HEK293 (cell line): ENCODE data around the gene ZCCHC8.
"Not testable (repeated sequence)": the region's sequence is repeated elsewhere in the genome, so short reads cannot be mapped to it uniquely, and the experiment has no call there.

ENCODE experiments used
- CTCF ChIA-PET: fragments of 350-600 bp; formaldehyde crosslinking; extraction: SDS; loops from one replicate; lab custom pipeline; 2021; ENCODE audit warnings: antibody characterized with exemption; lab: Yijun Ruan, JAX
- POLR2A ChIA-PET: fragments of 300-600 bp; formaldehyde crosslinking; extraction: SDS; loops from one replicate; lab custom pipeline; 2020; ENCODE audit warnings: antibody characterized with exemption, inconsistent platforms; lab: Yijun Ruan, JAX
- H3K27ac ChIP-seq: fragments of 200-500 bp; sonication (Bioruptor generic); 2 replicates; pipeline ENCODE4 v1.5.1; 2014; ENCODE audit warnings: low read depth, low read length, control low read depth, inconsistent platforms; ENCODE audit errors: extremely low read depth
- H3K36me3 ChIP-seq, 2 experiments: fragments of 200-500 bp in 1 of 2; sonication (Bioruptor generic) in 1 of 2; 1 replicate in 1 of 2; 2 replicates in 1 of 2; pipeline ENCODE4 v1.5.1; 2014 to 2017; ENCODE audit warnings: inconsistent platforms in 2 of 2, low read length in 2 of 2; ENCODE audit not compliant: control insufficient read depth in 2 of 2, insufficient read depth in 1 of 2
- H3K4me1 ChIP-seq: fragments of 200-500 bp; sonication (Bioruptor generic); 2 replicates; pipeline ENCODE4 v1.5.1; 2014; ENCODE audit warnings: mild to moderate bottlenecking, low read length, inconsistent platforms; ENCODE audit not compliant: control insufficient read depth, insufficient read depth
- H3K4me3 ChIP-seq: 2 replicates; pipeline ENCODE4 v1.5.1; 2011; ENCODE audit warnings: low read depth, mild to moderate bottlenecking, control low read depth, low read length, moderate library complexity
- H3K9me3 ChIP-seq: fragments of 200-500 bp; sonication (Bioruptor generic); 2 replicates; pipeline ENCODE4 v1.5.1; 2014; ENCODE audit warnings: low read depth, low read length, inconsistent platforms; ENCODE audit not compliant: control insufficient read depth, insufficient read depth
- GLI2 ChIP-seq: fragments of 450-650 bp; formaldehyde crosslinking; IDR thresholded peaks from 2 replicates; pipeline ENCODE4; 2017; ENCODE audit warnings: missing biosample characterization, missing genetic modification characterization, low read depth, borderline replicate concordance
- KLF16 ChIP-seq: fragments of 450-650 bp; formaldehyde crosslinking; IDR thresholded peaks from 2 replicates; pipeline ENCODE4 v1.5.1; 2017; ENCODE audit warnings: missing biosample characterization, missing genetic modification characterization
- SCRT1 ChIP-seq: fragments of 450-650 bp; formaldehyde crosslinking; IDR thresholded peaks from 2 replicates; pipeline ENCODE4 v1.5.1; 2016; ENCODE audit warnings: missing biosample characterization, missing genetic modification characterization, borderline replicate concordance
- ZBTB20 ChIP-seq: fragments of 450-650 bp; formaldehyde crosslinking; IDR thresholded peaks from 2 replicates; pipeline ENCODE4 v1.5.1; 2016; ENCODE audit warnings: missing biosample characterization, missing genetic modification characterization
- ZFP37 ChIP-seq: fragments of 450-650 bp; formaldehyde crosslinking; IDR thresholded peaks from 2 replicates; pipeline ENCODE4 v1.5.1; 2016; ENCODE audit warnings: missing biosample characterization, missing genetic modification characterization
- ZNF10 ChIP-seq: fragments of 450-650 bp; formaldehyde crosslinking; IDR thresholded peaks from 2 replicates; pipeline ENCODE4 v1.5.1; 2017; ENCODE audit warnings: missing biosample characterization, missing genetic modification characterization
- ZNF157 ChIP-seq: fragments of 450-650 bp; formaldehyde crosslinking; IDR thresholded peaks from 2 replicates; pipeline ENCODE4 v1.5.1; 2016; ENCODE audit warnings: missing biosample characterization, missing genetic modification characterization
- ZNF2 ChIP-seq: fragments of 450-650 bp; formaldehyde crosslinking; IDR thresholded peaks from 2 replicates; pipeline ENCODE4 v1.5.1; 2016; ENCODE audit warnings: missing biosample characterization, missing genetic modification characterization
- ZNF223 ChIP-seq: fragments of 450-650 bp; formaldehyde crosslinking; IDR thresholded peaks from 2 replicates; pipeline ENCODE4 v1.5.1; 2016; ENCODE audit warnings: missing biosample characterization, missing genetic modification characterization
- ZNF24 ChIP-seq: fragments of 450-650 bp; formaldehyde crosslinking; IDR thresholded peaks from 2 replicates; pipeline ENCODE4 v1.5.1; 2016; ENCODE audit warnings: missing biosample characterization, missing genetic modification characterization
- ZNF37A ChIP-seq: fragments of 450-650 bp; IDR thresholded peaks from 2 replicates; pipeline ENCODE4 v1.5.1; 2018; ENCODE audit warnings: missing biosample characterization, missing genetic modification characterization
- ZNF473 ChIP-seq: fragments of 450-650 bp; formaldehyde crosslinking; IDR thresholded peaks from 2 replicates; pipeline ENCODE4 v1.5.1; 2017; ENCODE audit warnings: missing biosample characterization, missing genetic modification characterization
- ZNF510 ChIP-seq: fragments of 450-650 bp; formaldehyde crosslinking; IDR thresholded peaks from 2 replicates; pipeline ENCODE4 v1.5.1; 2018; ENCODE audit warnings: mild to moderate bottlenecking, missing genetic modification characterization, missing biosample characterization; ENCODE audit not compliant: insufficient replicate concordance
- ZNF555 ChIP-seq: fragments of 450-650 bp; formaldehyde crosslinking; conservative IDR thresholded peaks from 2 replicates; pipeline ENCODE4 v1.5.1; 2017; ENCODE audit warnings: missing biosample characterization, mild to moderate bottlenecking, missing genetic modification characterization, inconsistent platforms
- ZNF624 ChIP-seq: fragments of 450-650 bp; formaldehyde crosslinking; IDR thresholded peaks from 2 replicates; pipeline ENCODE4 v1.5.1; 2017; ENCODE audit warnings: missing biosample characterization, missing genetic modification characterization
- ZNF670 ChIP-seq: fragments of 450-650 bp; formaldehyde crosslinking; IDR thresholded peaks from 2 replicates; pipeline ENCODE4 v1.5.1; 2016; ENCODE audit warnings: missing biosample characterization, missing genetic modification characterization, low read depth
- ZNF792 ChIP-seq: fragments of 450-650 bp; formaldehyde crosslinking; IDR thresholded peaks from 2 replicates; pipeline ENCODE4 v1.5.1; 2016; ENCODE audit warnings: missing biosample characterization, missing genetic modification characterization
- ZNF830 ChIP-seq: fragments of 450-650 bp; IDR thresholded peaks from 2 replicates; pipeline ENCODE4 v1.5.0; 2018; ENCODE audit warnings: missing biosample characterization, missing genetic modification characterization, low read depth, mild to moderate bottlenecking, moderate library complexity
- ZSCAN23 ChIP-seq: fragments of 450-650 bp; formaldehyde crosslinking; IDR thresholded peaks from 2 replicates; pipeline ENCODE4 v1.5.1; 2016; ENCODE audit warnings: missing biosample characterization, missing genetic modification characterization
- TF ChIP-seq, protein P1 (sequence below): fragments of 450-650 bp; formaldehyde crosslinking; IDR thresholded peaks from 2 replicates; pipeline ENCODE4 v1.5.1; 2017; ENCODE audit warnings: missing biosample characterization, missing genetic modification characterization
- TF ChIP-seq, protein P2 (sequence below): fragments of 450-650 bp; formaldehyde crosslinking; IDR thresholded peaks from 2 replicates; pipeline ENCODE4 v1.5.1; 2016; ENCODE audit warnings: missing biosample characterization, missing genetic modification characterization, low read depth
- TF ChIP-seq, protein P3 (sequence below): fragments of 450-650 bp; IDR thresholded peaks from 2 replicates; pipeline ENCODE4 v1.5.1; 2018; ENCODE audit warnings: missing biosample characterization, missing genetic modification characterization

ZCCHC8 gene

DNA sequence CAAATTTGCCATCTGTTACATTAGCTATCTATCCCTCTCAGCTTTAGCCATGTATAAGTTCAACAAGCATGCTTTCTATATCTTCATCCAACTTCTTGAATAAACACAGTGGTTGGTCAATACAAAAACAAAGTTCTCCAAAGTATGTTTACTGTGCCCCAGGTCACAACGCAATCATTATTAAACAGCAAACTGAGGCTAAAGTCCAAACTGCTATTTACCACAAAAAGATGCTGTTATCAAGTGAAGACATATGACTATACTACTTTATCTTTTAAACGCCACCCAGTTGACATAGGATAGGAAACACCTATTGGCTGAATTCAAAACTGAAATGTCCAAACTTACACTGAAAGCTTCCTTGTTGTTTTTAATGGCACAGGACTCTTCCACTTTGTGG lies 11.7 kb downstream of the ZCCHC8 start:
- Histone ChIP-seq H3K9me3 (no peaks in the 10 kb centered on the region), H3K27ac (no peak overlapping the region), H3K36me3 (peaks cover 76 to 82% of the 10 kb centered on the region in 2 experiments), H3K4me3 (no peak overlapping the region), H3K4me1 (no peaks in the 10 kb centered on the region)
- CTCF ChIA-PET: interaction anchor here (0.6 to 3.4 kb wide), 4 partner anchors 17 to 694 kb away, joined by 3 to 9 read pairs (median 4); no protein-coding TSS in a partner anchor
- TF ChIP-seq, protein P1, sequence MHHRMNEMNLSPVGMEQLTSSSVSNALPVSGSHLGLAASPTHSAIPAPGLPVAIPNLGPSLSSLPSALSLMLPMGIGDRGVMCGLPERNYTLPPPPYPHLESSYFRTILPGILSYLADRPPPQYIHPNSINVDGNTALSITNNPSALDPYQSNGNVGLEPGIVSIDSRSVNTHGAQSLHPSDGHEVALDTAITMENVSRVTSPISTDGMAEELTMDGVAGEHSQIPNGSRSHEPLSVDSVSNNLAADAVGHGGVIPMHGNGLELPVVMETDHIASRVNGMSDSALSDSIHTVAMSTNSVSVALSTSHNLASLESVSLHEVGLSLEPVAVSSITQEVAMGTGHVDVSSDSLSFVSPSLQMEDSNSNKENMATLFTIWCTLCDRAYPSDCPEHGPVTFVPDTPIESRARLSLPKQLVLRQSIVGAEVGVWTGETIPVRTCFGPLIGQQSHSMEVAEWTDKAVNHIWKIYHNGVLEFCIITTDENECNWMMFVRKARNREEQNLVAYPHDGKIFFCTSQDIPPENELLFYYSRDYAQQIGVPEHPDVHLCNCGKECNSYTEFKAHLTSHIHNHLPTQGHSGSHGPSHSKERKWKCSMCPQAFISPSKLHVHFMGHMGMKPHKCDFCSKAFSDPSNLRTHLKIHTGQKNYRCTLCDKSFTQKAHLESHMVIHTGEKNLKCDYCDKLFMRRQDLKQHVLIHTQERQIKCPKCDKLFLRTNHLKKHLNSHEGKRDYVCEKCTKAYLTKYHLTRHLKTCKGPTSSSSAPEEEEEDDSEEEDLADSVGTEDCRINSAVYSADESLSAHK: no peak
- POLR2A ChIA-PET: interaction anchor here (1.2 to 1.3 kb wide), 2 partner anchors 12 kb away, joined by 5 to 6 read pairs; partner anchors contain the start of gene ZCCHC8

DNA sequence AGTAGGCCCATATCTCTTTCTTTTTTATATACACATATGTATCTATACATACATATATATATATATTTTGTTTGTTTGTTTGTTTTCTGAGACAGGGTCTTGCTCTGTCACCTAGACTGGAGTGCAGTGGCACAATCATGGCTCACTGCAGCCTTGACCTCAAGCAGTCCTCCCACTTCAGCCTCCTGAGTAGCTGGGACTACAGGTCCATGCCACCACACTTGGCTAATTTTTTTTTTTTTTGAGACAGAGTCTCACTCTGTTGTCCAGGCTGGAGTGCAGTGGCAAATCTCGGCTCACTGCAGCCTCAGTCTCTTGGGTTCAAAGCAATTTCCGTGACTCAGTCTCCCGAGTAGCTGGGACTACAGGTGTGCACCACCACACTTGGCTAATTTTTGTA lies 12.9 kb downstream of the ZCCHC8 start:
- peaks cover 71 to 89% of the 10 kb centered on the region in 2 experiments for H3K36me3 ChIP-seq
- 0 out of 2 replicates have a peak, but pooled peaks have one; percentile 13 for TF ChIP-seq SCRT1 (tag by site-specific recombination)
- not testable (repeated sequence) for H3K27ac ChIP-seq, H3K4me3 ChIP-seq, H3K9me3 ChIP-seq, H3K4me1 ChIP-seq
- ChIA-PET POLR2A (interaction anchor here (1.3 kb wide), 1 partner anchor 13 kb away, joined by 6 read pairs; the partner anchor contains the start of gene ZCCHC8), CTCF (interaction anchor here (3.4 kb wide), 1 partner anchor 88 kb away, joined by 9 read pairs; no protein-coding TSS in a partner anchor)

DNA sequence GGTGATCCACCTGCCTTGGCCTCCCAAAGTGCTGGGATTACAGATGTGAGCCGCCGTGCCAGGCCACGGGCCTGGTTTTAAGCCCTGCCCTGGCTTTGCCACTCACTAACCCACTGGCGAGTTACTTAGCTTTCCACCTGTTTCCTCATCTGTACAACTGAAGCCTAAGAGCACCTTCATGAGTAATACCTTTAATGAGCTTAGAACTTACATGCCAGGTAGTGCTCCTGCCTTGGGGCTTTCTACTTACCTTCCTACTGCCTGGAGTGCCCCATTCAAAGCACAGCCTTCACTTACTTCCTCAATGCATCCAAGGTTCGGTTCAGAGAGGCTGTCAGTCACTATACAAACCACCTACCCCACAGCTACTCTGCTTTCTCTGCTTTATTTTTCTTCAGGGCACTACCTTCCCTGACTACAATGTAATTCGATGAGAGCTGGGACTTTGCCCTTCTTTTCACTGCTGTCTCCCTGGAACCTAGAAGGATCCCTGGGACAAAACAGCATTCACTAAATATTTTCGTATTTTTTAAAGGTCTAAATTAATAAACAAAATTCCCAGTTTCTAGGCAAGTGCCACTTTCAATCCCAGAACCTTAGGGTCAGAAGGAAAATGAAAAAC lies 13.8 kb downstream of the ZCCHC8 start:
- CTCF ChIA-PET: interaction anchor here (0.9 to 2.0 kb wide), 2 partner anchors 14 to 15 kb away, joined by 3 to 6 read pairs; no protein-coding TSS in a partner anchor

More for the DNA sequence above, 13.8 kb downstream of the ZCCHC8 start:
- Histone ChIP-seq H3K27ac (no peak overlapping the region), H3K9me3 (no peaks in the 10 kb centered on the region), H3K36me3 (peaks cover 71 to 85% of the 10 kb centered on the region in 2 experiments), H3K4me1 (no peaks in the 10 kb centered on the region), H3K4me3 (no peak overlapping the region)
- TF ChIP-seq ZNF473 (tag by site-specific recombination) (no peak), ZNF24 (tag by site-specific recombination) (no peak), ZNF624 (tag by site-specific recombination) (no peak), ZNF37A (no peak), ZNF670 (tag by site-specific recombination) (no peak), ZNF157 (no peak), ZNF830 (tag by site-specific recombination) (no peak), ZNF510 (tag by site-specific recombination) (no peak), ZSCAN23 (tag by site-specific recombination) (no peak), ZFP37 (tag by site-specific recombination) (no peak), ZBTB20 (tag by site-specific recombination) (no peak), ZNF223 (tag by site-specific recombination) (no peak), ZNF10 (no peak), ZNF792 (tag by site-specific recombination) (no peak), ZNF555 (tag by site-specific recombination) (no peak), KLF16 (tag by site-specific recombination) (no peak), ZNF2 (tag by site-specific recombination) (no peak), GLI2 (tag by site-specific recombination) (no peak)
- TF ChIP-seq, protein P2, sequence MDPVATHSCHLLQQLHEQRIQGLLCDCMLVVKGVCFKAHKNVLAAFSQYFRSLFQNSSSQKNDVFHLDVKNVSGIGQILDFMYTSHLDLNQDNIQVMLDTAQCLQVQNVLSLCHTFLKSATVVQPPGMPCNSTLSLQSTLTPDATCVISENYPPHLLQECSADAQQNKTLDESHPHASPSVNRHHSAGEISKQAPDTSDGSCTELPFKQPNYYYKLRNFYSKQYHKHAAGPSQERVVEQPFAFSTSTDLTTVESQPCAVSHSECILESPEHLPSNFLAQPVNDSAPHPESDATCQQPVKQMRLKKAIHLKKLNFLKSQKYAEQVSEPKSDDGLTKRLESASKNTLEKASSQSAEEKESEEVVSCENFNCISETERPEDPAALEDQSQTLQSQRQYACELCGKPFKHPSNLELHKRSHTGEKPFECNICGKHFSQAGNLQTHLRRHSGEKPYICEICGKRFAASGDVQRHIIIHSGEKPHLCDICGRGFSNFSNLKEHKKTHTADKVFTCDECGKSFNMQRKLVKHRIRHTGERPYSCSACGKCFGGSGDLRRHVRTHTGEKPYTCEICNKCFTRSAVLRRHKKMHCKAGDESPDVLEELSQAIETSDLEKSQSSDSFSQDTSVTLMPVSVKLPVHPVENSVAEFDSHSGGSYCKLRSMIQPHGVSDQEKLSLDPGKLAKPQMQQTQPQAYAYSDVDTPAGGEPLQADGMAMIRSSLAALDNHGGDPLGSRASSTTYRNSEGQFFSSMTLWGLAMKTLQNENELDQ (tag by site-specific recombination): no peak
- TF ChIP-seq, protein P3, sequence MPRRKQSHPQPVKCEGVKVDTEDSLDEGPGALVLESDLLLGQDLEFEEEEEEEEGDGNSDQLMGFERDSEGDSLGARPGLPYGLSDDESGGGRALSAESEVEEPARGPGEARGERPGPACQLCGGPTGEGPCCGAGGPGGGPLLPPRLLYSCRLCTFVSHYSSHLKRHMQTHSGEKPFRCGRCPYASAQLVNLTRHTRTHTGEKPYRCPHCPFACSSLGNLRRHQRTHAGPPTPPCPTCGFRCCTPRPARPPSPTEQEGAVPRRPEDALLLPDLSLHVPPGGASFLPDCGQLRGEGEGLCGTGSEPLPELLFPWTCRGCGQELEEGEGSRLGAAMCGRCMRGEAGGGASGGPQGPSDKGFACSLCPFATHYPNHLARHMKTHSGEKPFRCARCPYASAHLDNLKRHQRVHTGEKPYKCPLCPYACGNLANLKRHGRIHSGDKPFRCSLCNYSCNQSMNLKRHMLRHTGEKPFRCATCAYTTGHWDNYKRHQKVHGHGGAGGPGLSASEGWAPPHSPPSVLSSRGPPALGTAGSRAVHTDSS (tag by site-specific recombination): no peak
- POLR2A ChIA-PET: no interaction called here
